ENCODE data around the gene LELP1.
"Not testable (repeated sequence)": the region's sequence is repeated elsewhere in the genome, so short reads cannot be mapped to it uniquely, and the experiment has no call there.

LELP1 gene

GRCh38 chr1:153203130-153203529 lies at the start of gene LELP1:
LELP1 (plus strand) TSS chr1:153203430; CDS start chr1:153204708, 1,278 bp downstream.
- no peak within 1 kb of the TSS for H3K4me3 ChIP-seq (ENCODE audit: low read depth, low read length)

GRCh38 chr1:153155541-153155940 lies 47.7 kb upstream of the LELP1 start:
- H3K4me3 ChIP-seq (ENCODE audit: low read depth, low read length) = no peak overlapping the region

- no peak overlapping the region for H3K4me3 ChIP-seq (ENCODE audit: low read depth, low read length)
Observed at GRCh38 chr1:153168686-153169085, 34.5 kb upstream of the LELP1 start.

- H3K4me3 ChIP-seq (ENCODE audit: low read depth, low read length) = no peak overlapping the region
Observed at GRCh38 chr1:153174624-153175023, 28.6 kb upstream of the LELP1 start.

GRCh38 chr1:153178922-153179321 lies 24.3 kb upstream of the LELP1 start:
- no peak overlapping the region for H3K4me3 ChIP-seq (ENCODE audit: low read depth, low read length)

GRCh38 chr1:153180556-153180955 lies 22.7 kb upstream of the LELP1 start:
- no peak overlapping the region for H3K4me3 ChIP-seq (ENCODE audit: low read depth, low read length)

GRCh38 chr1:153188301-153188700 lies 14.9 kb upstream of the LELP1 start:
- not testable (repeated sequence) for H3K4me3 ChIP-seq (ENCODE audit: low read depth, low read length)

GRCh38 chr1:153190373-153190772 lies 12.9 kb upstream of the LELP1 start:
- no peak overlapping the region for H3K4me3 ChIP-seq (ENCODE audit: low read depth, low read length)

GRCh38 chr1:153192697-153193096 lies 10.5 kb upstream of the LELP1 start:
- H3K4me3 ChIP-seq (ENCODE audit: low read depth, low read length) = no peak overlapping the region

GRCh38 chr1:153194331-153195050 lies 8.7 kb upstream of the LELP1 start:
- no peak overlapping the region for H3K4me3 ChIP-seq (ENCODE audit: low read depth, low read length)

GRCh38 chr1:153195216-153195615 lies 8.0 kb upstream of the LELP1 start:
- H3K4me3 ChIP-seq (ENCODE audit: low read depth, low read length) = no peak overlapping the region

GRCh38 chr1:153202006-153202405 lies 1.2 kb upstream of the LELP1 start:
- no peak overlapping the region for H3K4me3 ChIP-seq (ENCODE audit: low read depth, low read length)

GRCh38 chr1:153206631-153207030 lies 3.4 kb downstream of the LELP1 start:
- no peak overlapping the region for H3K4me3 ChIP-seq (ENCODE audit: low read depth, low read length)

GRCh38 chr1:153210206-153210605 lies 7.0 kb downstream of the LELP1 start:
- no peak overlapping the region for H3K4me3 ChIP-seq (ENCODE audit: low read depth, low read length)

GRCh38 chr1:153212201-153212600 lies 9.0 kb downstream of the LELP1 start:
- H3K4me3 ChIP-seq (ENCODE audit: low read depth, low read length) = no peak overlapping the region

GRCh38 chr1:153213519-153213918 lies 10.3 kb downstream of the LELP1 start:
- H3K4me3 ChIP-seq (ENCODE audit: low read depth, low read length) = no peak overlapping the region

GRCh38 chr1:153217212-153217611 lies 14.0 kb downstream of the LELP1 start, which contains the start of gene PRR9:
PRR9 (plus strand) TSS chr1:153217584; CDS start chr1:153218145, 561 bp downstream.
- no peak within 1 kb of the TSS for H3K4me3 ChIP-seq (ENCODE audit: low read depth, low read length)

GRCh38 chr1:153217744-153218416 lies 14.7 kb downstream of the LELP1 start:
- no peak overlapping the region for H3K4me3 ChIP-seq (ENCODE audit: low read depth, low read length)

GRCh38 chr1:153220606-153221303 lies 17.5 kb downstream of the LELP1 start:
- no peak overlapping the region for H3K4me3 ChIP-seq (ENCODE audit: low read depth, low read length)

GRCh38 chr1:153223040-153223891 lies 20.0 kb downstream of the LELP1 start:
- H3K4me3 ChIP-seq (ENCODE audit: low read depth, low read length) = not testable (repeated sequence)

GRCh38 chr1:153227810-153228209 lies 24.6 kb downstream of the LELP1 start:
- H3K4me3 ChIP-seq (ENCODE audit: low read depth, low read length) = no peak overlapping the region
